GM19193 (cell line): ENCODE measurements around the gene CCDC174.

Experiments
- POLR2A ChIP-seq: IDR thresholded peaks from 4 replicates; pipeline ENCODE4 v1.6.1; 2011; ENCODE audit not compliant: insufficient read depth, insufficient read length; ENCODE audit errors: extremely low read depth

CCDC174 gene

GRCh38 chr3:14640157-14640562, 11.4 kb upstream of the CCDC174 start:
- no peak for TF ChIP-seq POLR2A

GRCh38 chr3:14640734-14641133, 10.8 kb upstream of the CCDC174 start:
- no peak for TF ChIP-seq POLR2A

- TF ChIP-seq POLR2A: no peak
Measured at GRCh38 chr3:14641346-14641745, 10.2 kb upstream of the CCDC174 start.

- TF ChIP-seq POLR2A: no peak
Measured at GRCh38 chr3:14645453-14645852, 6.1 kb upstream of the CCDC174 start.

- no peak for TF ChIP-seq POLR2A
Measured at GRCh38 chr3:14646131-14646573, 5.4 kb upstream of the CCDC174 start.

GRCh38 chr3:14646589-14647413, 4.8 kb upstream of the CCDC174 start:
- TF ChIP-seq POLR2A: no peak

- no peak for TF ChIP-seq POLR2A
Measured at GRCh38 chr3:14647976-14648955, 3.3 kb upstream of the CCDC174 start.

GRCh38 chr3:14649466-14649865, 2.1 kb upstream of the CCDC174 start:
- TF ChIP-seq POLR2A: no peak

- no peak for TF ChIP-seq POLR2A
Measured at GRCh38 chr3:14650193-14650592, 1.4 kb upstream of the CCDC174 start.

- no peak for TF ChIP-seq POLR2A
Measured at GRCh38 chr3:14657579-14657978, 6.0 kb downstream of the CCDC174 start.

GRCh38 chr3:14658978-14659377, 7.4 kb downstream of the CCDC174 start:
- TF ChIP-seq POLR2A: no peak

- no peak for TF ChIP-seq POLR2A
Measured at GRCh38 chr3:14660942-14661341, 9.4 kb downstream of the CCDC174 start.

GRCh38 chr3:14663396-14664135, 12.0 kb downstream of the CCDC174 start:
- TF ChIP-seq POLR2A: no peak

- TF ChIP-seq POLR2A: no peak
Measured at GRCh38 chr3:14664170-14664569, 12.6 kb downstream of the CCDC174 start.

- no peak for TF ChIP-seq POLR2A
Measured at GRCh38 chr3:14672588-14672987, 21.0 kb downstream of the CCDC174 start.
